Osteoblast (primary cell): ENCODE measurements around the gene RACGAP1. TPM values are rescaled to one million over a fixed set of nuclear protein-coding genes. Genes with fewer than 3 reads are reported as not detected.

ENCODE experiments used
- DNase-seq: peaks from one replicate; pipeline ENCODE4 v3.0.0; 2011; ENCODE audit warnings: low spot score, mixed read lengths; ENCODE audit not compliant: insufficient read length; ENCODE audit errors: missing footprints
- H2AFZ ChIP-seq: 2 replicates; pipeline ENCODE4 v1.6.0; 2011; ENCODE audit warnings: mild to moderate bottlenecking, low read length
- H3K27ac ChIP-seq: 2 replicates; pipeline ENCODE4 v1.5.1; 2011; ENCODE audit warnings: mild to moderate bottlenecking, low read depth, low read length, moderate library complexity
- H3K27me3 ChIP-seq: 2 replicates; pipeline ENCODE4 v1.6.0; 2012; ENCODE audit warnings: mild to moderate bottlenecking, control low read depth, inconsistent platforms, low read length, moderate library complexity; ENCODE audit not compliant: insufficient read depth
- H3K36me3 ChIP-seq: 2 replicates; pipeline ENCODE4 v1.5.1; 2011; ENCODE audit warnings: mild to moderate bottlenecking, low read length, control low read depth, moderate library complexity; ENCODE audit not compliant: insufficient read depth
- H3K4me1 ChIP-seq: 2 replicates; pipeline ENCODE4 v1.5.1; 2011; ENCODE audit warnings: mild to moderate bottlenecking, low read length, control low read depth, moderate library complexity; ENCODE audit not compliant: insufficient read depth
- H3K4me2 ChIP-seq: 2 replicates; pipeline ENCODE4 v1.6.0; 2011; ENCODE audit warnings: mild to moderate bottlenecking, low read length; ENCODE audit not compliant: insufficient read depth
- H3K4me3 ChIP-seq: fragments of 200-600 bp; sonication (generic); 3 replicates; pipeline ENCODE4 v1.5.1; 2012; ENCODE audit warnings: mild to moderate bottlenecking, low read length, inconsistent platforms; ENCODE audit not compliant: insufficient read depth
- H3K79me2 ChIP-seq: 2 replicates; pipeline ENCODE4 v1.6.0; 2012; ENCODE audit warnings: mild to moderate bottlenecking, low read length, control low read depth, inconsistent platforms; ENCODE audit not compliant: insufficient read depth
- H3K9me3 ChIP-seq: 2 replicates; pipeline ENCODE4 v1.5.1; 2011; ENCODE audit warnings: low read depth, low read length, control low read depth
- H4K20me1 ChIP-seq: 2 replicates; pipeline ENCODE4 v1.6.0; 2012; ENCODE audit warnings: mild to moderate bottlenecking, low read length, control low read depth; ENCODE audit not compliant: insufficient read depth
- total RNA-seq: library from RNA; depleted of rRNA; stranded (reverse); fragments of >200 nt; gene quantifications from 2 replicates; pipeline ENCODE4 v1.2.3, GENCODE V29; 2012
- TF ChIP-seq, protein P1 (sequence below): IDR thresholded peaks from 2 replicates; pipeline ENCODE4 v1.5.1; 2011; ENCODE audit warnings: mild to moderate bottlenecking, low read depth, low read length, moderate library complexity; ENCODE audit errors: extremely low read depth

RACGAP1 gene
- total RNA-seq, 1 donor: 12.7 TPM

- Histone ChIP-seq H3K27me3 (peaks cover 11% of the 10 kb centered on the region), H3K27ac (no peak overlapping the region), H3K4me2 (no peak overlapping the region), H3K4me1 (peaks cover 6% of the 10 kb centered on the region), H3K79me2 (no peaks in the 10 kb centered on the region), H4K20me1 (peaks cover 3% of the 10 kb centered on the region), H3K9me3 (no peaks in the 10 kb centered on the region), H2AFZ (no peak overlapping the region), H3K36me3 (no peaks in the 10 kb centered on the region), H3K4me3 (no peak overlapping the region)
- TF ChIP-seq, protein P1, sequence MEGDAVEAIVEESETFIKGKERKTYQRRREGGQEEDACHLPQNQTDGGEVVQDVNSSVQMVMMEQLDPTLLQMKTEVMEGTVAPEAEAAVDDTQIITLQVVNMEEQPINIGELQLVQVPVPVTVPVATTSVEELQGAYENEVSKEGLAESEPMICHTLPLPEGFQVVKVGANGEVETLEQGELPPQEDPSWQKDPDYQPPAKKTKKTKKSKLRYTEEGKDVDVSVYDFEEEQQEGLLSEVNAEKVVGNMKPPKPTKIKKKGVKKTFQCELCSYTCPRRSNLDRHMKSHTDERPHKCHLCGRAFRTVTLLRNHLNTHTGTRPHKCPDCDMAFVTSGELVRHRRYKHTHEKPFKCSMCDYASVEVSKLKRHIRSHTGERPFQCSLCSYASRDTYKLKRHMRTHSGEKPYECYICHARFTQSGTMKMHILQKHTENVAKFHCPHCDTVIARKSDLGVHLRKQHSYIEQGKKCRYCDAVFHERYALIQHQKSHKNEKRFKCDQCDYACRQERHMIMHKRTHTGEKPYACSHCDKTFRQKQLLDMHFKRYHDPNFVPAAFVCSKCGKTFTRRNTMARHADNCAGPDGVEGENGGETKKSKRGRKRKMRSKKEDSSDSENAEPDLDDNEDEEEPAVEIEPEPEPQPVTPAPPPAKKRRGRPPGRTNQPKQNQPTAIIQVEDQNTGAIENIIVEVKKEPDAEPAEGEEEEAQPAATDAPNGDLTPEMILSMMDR: no peak
- peak; percentile 44 for DNase-seq
Observed at GRCh38 chr12:50060120-50060468, 34.8 kb upstream of the RACGAP1 start.

GRCh38 chr12:50059440-50060119, 34.3 kb upstream of the RACGAP1 start:
- DNase-seq: peak; percentile 80
- Histone ChIP-seq H3K27ac (no peak overlapping the region), H3K4me3 (no peak overlapping the region), H3K4me2 (no peak overlapping the region), H3K79me2 (no peaks in the 10 kb centered on the region), H3K27me3 (peaks cover 11% of the 10 kb centered on the region), H4K20me1 (peaks cover 3% of the 10 kb centered on the region), H3K4me1 (peaks cover 6% of the 10 kb centered on the region), H2AFZ (no peak overlapping the region), H3K9me3 (no peaks in the 10 kb centered on the region), H3K36me3 (no peaks in the 10 kb centered on the region)
- TF ChIP-seq, protein P1: no peak

DNA sequence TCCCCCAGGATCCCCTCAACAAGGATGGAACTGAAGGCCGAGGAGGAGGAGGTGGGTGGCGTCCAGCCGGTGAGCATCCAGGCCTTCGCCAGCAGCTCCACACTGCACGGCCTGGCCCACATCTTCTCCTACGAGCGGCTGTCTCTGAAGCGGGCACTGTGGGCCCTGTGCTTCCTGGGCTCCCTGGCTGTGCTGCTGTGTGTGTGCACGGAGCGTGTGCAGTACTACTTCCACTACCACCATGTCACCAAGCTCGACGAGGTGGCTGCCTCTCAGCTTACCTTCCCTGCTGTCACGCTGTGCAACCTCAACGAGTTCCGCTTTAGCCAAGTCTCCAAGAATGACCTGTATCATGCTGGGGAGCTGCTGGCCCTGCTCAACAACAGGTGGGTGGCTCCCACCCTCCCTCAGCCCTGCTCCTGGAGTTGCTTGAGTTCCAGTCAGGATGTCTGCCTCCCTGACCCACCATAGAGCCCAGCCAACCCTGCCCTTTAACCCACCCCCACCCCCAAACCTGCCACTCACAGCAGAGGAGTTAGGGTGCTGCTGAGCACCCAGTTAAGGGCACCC, 33.5 kb upstream of the RACGAP1 start:
- no peaks in the 10 kb centered on the region for H3K9me3 ChIP-seq
- H3K36me3 ChIP-seq: no peaks in the 10 kb centered on the region
- H3K27ac ChIP-seq: no peak overlapping the region
- peaks cover 3% of the 10 kb centered on the region for H4K20me1 ChIP-seq
- TF ChIP-seq, protein P1: no peak
- peaks cover 11% of the 10 kb centered on the region for H3K27me3 ChIP-seq
- H2AFZ ChIP-seq: no peak overlapping the region
- H3K4me1 ChIP-seq: peaks cover 6% of the 10 kb centered on the region
- H3K4me2 ChIP-seq: no peak overlapping the region
- H3K79me2 ChIP-seq: no peaks in the 10 kb centered on the region
- DNase-seq: peak; percentile 31
- H3K4me3 ChIP-seq: no peak overlapping the region

GRCh38 chr12:50057896-50058670, 32.8 kb upstream of the RACGAP1 start:
- Histone ChIP-seq H3K27me3 (peaks cover 15% of the 10 kb centered on the region), H4K20me1 (peaks cover 3% of the 10 kb centered on the region), H3K79me2 (no peaks in the 10 kb centered on the region), H3K4me2 (peak overlapping the region; percentile 91), H3K4me1 (peaks cover 6% of the 10 kb centered on the region), H3K4me3 (peak overlapping the region; percentile 71), H2AFZ (no peak overlapping the region), H3K36me3 (no peaks in the 10 kb centered on the region), H3K27ac (no peak overlapping the region), H3K9me3 (no peaks in the 10 kb centered on the region)
- peak; percentile 83 for DNase-seq
- TF ChIP-seq, protein P1: no peak
